ENCODE results near the gene HEXB.

The HEXB gene

DNA sequence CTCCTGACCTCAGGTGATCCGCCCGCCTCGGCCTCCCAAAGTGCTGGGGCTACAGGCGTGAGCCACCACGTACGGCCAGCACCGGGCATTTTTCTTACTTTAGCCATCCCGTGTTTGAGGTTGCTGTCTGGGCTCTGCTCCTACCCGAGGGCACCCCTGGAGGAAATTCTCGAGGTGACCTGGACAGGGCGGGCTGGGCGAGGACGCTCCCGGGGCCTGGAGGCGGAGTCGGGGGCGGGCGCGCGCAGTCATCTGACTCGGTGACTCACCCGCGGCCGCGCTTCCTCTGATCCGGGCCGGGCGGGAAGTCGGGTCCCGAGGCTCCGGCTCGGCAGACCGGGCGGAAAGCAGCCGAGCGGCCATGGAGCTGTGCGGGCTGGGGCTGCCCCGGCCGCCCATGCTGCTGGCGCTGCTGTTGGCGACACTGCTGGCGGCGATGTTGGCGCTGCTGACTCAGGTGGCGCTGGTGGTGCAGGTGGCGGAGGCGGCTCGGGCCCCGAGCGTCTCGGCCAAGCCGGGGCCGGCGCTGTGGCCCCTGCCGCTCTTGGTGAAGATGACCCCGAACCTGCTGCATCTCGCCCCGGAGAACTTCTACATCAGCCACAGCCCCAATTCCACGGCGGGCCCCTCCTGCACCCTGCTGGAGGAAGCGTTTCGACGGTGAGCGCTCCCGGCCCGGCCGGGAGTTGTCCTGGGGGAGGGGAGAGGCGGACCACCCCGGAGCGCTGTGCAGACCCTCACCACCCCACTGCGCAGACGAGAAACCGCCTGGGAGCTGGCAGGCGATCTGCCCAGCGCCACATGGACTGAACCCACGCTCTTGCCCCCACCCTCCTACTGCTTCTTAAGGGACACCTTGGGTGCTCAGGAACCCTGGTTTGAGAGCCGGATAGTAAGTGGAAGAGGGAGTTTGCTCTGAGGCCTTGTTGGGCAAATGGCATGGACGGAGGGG lies at the start of gene HEXB:
HEXB (plus strand) TSS at position 334 of the 952 bp plus-strand sequence; CDS start at position 362, 28 bp downstream.
- Mint-ChIP-seq H3K4me3 (peak within 1 kb of the TSS; percentile 84), H3K9me3 (no peaks in the 10 kb centered on the region), H3K27ac (peak within 1 kb of the TSS; percentile 83 to 93), H3K4me1 (peaks cover 15% of the 10 kb centered on the region), H3K27me3 (peaks cover 6% of the 10 kb centered on the region)
- ATAC-seq (peak; percentile 97), DNase-seq (peak; percentile 82 to 89)

DNA sequence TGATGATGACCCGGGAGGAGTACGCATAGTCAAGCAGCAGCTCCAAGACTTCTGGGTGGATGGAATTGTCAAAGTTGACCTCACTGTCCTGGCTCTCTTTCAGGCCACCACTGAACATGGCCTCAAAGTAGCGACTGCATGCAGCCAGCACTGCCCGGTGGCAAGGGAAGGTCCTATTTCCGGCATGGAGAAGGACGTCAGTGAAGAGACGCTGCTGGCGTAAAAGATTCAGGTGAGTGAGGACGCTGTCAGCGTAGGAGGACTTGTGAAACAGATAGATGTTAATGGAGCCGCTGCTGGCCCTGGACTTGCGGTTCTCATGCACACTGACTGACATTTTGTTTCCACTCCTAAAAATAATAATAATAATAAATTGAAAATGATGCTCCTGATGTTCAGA lies 48.9 kb upstream of the HEXB start:
- H3K27me3 Mint-ChIP-seq = peaks cover 63% of the 10 kb centered on the region
- H3K4me3 Mint-ChIP-seq = no peak overlapping the region
- no peaks in the 10 kb centered on the region for H3K9me3 Mint-ChIP-seq
- H3K27ac Mint-ChIP-seq = no peak overlapping the region
- DNase-seq (no peak), ATAC-seq (no peak)
- peaks cover 49% of the 10 kb centered on the region for H3K4me1 Mint-ChIP-seq

DNA sequence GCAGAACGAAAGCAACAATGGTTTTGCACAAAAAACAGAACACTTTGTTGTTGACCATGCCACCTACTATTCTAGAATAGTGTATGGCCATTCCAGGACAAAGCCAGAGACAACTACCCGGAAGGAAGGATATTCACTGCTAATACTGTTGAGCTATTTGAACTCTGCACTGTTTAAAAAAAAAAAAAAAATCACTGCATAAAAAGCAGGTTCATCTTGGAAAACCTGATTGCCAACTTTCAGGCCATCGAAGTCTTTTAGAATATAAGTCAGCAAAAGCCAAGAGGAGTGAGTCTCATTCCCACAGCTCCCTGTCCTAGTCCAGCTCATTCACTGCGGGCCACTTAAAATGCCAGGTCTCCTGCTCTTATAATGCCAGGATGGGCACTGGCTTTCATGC lies 48.5 kb upstream of the HEXB start:
- no peak for ATAC-seq
- H3K9me3 Mint-ChIP-seq = no peaks in the 10 kb centered on the region
- no peak overlapping the region for H3K4me3 Mint-ChIP-seq
- H3K27ac Mint-ChIP-seq = no peak overlapping the region
- H3K4me1 Mint-ChIP-seq = peaks cover 49% of the 10 kb centered on the region
- DNase-seq = no peak
- H3K27me3 Mint-ChIP-seq = peaks cover 67% of the 10 kb centered on the region

DNA sequence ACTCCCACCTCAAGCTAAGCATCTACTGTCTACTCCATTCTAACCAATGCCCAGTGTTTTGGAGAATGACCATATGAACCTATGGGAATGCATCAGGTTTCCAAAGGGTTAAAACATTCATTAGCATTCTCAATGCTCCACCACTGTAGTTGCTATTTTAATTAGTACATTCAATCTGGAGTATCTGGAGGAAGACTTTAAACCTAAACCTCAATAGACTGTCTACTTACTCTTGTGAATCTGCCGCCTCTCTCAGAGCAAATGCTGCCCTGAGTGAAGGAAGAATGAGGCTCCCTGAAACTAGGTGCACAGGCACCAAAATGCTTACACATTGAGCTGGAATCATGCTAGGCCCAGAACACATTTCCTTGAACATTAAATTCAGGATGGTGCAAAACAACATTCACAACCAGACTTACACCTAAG lies 46.5 kb upstream of the HEXB start:
- DNase-seq (no peak), ATAC-seq (no peak)
- Mint-ChIP-seq H3K4me1 (peaks cover 47% of the 10 kb centered on the region), H3K27me3 (peaks cover 87% of the 10 kb centered on the region), H3K9me3 (no peaks in the 10 kb centered on the region), H3K27ac (no peak overlapping the region), H3K4me3 (peak overlapping the region in 1 of 2 donors; percentile 97)

DNA sequence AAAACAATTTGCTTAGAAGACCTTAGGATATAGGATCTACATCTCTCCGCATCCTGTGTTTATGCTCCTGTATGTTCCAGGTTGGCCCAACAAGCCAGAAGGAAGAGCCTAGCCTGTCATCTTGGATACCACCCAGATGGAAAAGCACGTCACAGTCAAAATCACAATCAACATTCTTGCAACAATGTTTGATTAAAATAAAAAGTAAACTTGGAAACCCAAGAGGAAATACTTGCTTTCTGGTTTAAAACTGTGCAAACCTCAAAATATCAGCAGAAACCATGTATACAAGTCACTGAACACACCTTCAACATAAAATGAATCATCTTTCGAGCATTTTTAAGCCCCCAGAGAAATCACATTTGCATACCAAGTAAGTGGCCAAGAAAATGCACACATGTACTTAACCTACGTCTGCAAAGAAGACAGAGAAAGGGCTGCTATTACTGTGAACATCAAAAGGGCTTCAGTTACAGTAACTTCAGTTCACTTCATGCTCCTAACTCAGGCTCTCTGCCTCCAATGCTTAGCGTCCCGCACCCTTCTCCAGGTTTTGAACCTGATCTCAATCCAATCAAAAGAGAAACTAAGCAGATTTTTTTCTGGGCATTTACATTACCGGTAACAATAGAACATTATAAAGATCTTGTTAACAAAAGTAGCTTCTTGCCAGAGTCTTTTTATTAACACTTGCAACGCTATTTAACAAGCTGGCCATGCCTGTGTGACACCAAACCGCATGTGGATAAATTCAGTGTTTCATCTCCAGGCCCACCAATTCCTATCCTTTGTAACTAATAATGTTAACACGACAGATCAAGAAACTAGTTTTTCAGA lies 45.8 kb upstream of the HEXB start:
- H3K4me1 Mint-ChIP-seq = peaks cover 47% of the 10 kb centered on the region
- H3K27me3 Mint-ChIP-seq = peaks cover 93% of the 10 kb centered on the region
- peak; percentile 42 for ATAC-seq

DNA sequence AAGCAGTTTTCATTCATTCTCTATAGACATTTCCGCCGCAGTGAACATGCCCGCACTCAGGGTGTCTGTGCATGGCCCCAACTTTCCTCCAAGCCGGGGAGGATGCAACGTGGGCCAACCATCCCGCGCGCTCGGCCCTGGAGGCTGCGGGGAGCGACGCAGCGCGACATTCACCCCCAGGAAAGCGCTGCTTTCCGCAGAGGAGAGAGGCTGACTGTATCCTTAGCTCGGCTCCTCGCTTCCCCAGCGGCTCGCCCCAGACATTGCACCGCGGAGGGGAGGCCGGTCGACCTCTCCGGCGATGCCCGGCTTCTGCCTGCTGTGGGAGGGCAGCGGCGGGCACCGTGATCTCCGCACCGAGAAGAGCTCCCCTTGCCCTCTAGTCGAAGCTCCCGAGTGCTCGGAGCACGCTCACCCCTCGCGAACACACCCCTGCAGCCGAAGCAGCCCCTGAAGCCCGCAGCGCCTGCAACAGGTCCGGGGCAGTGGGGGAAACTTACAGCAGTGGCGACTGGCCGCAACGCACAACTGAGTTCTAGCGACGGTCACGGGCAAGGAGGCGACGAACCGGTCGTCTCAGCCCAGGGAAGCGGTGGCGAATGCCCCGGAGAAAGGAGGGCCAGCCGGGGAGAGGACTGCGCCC lies 45.1 kb upstream of the HEXB start:
- peak overlapping the region in 1 of 2 donors; percentile 67 for H3K27ac Mint-ChIP-seq
- peak; percentile 60 for ATAC-seq

More for the DNA sequence above, 45.8 kb upstream of the HEXB start:
- H3K4me3 Mint-ChIP-seq = peak overlapping the region; percentile 90 to 97
- DNase-seq = no peak
- H3K9me3 Mint-ChIP-seq = no peaks in the 10 kb centered on the region
- peak overlapping the region in 1 of 2 donors; percentile 27 for H3K27ac Mint-ChIP-seq

DNA sequence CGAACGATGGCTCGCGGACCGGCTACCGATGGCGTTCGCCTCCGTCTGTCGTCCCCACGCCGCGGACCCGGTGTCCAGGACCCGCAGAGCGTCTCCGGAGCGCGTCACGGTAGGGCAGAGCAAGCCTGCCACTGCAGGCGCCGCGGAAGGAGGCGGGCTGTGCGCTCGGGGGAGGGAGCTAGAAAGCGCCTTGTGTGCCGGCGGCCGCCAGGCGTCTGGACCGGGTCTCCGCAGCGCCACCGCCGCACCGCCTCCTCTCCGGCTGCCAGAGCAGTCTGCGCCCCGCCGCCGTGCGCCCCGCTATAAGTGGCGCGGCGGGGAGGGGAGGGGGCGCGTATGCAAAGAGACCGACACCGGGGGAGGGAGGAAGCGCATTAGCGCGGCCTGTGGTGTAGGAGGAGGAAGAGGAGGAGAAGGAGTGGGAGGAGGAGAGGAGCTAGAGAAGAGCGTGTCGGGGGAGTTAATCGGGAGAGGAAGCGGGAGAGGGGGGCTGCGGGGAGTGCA lies 44.5 kb upstream of the HEXB start, which contains the start of gene ENC1:
ENC1 (minus strand) TSS at position 279 of the 504 bp plus-strand sequence. CDS start 4,243 bp downstream, outside the sequence.
- H3K27ac Mint-ChIP-seq = peak within 1 kb of the TSS; percentile 52 to 67
- peaks cover 87% of the 10 kb centered on the region for H3K27me3 Mint-ChIP-seq
- no peaks in the 10 kb centered on the region for H3K9me3 Mint-ChIP-seq
- peaks cover 47% of the 10 kb centered on the region for H3K4me1 Mint-ChIP-seq
- H3K4me3 Mint-ChIP-seq = peak within 1 kb of the TSS; percentile 90 to 97
- DNase-seq (peak; percentile 73 to 79), ATAC-seq (peak; percentile 88)

More for the DNA sequence above, 45.1 kb upstream of the HEXB start:
- peak overlapping the region; percentile 90 to 97 for H3K4me3 Mint-ChIP-seq
- no peaks in the 10 kb centered on the region for H3K9me3 Mint-ChIP-seq
- peaks cover 91% of the 10 kb centered on the region for H3K27me3 Mint-ChIP-seq
- peaks cover 47% of the 10 kb centered on the region for H3K4me1 Mint-ChIP-seq
- peak in 1 of 2 donors; percentile 48 for DNase-seq

DNA sequence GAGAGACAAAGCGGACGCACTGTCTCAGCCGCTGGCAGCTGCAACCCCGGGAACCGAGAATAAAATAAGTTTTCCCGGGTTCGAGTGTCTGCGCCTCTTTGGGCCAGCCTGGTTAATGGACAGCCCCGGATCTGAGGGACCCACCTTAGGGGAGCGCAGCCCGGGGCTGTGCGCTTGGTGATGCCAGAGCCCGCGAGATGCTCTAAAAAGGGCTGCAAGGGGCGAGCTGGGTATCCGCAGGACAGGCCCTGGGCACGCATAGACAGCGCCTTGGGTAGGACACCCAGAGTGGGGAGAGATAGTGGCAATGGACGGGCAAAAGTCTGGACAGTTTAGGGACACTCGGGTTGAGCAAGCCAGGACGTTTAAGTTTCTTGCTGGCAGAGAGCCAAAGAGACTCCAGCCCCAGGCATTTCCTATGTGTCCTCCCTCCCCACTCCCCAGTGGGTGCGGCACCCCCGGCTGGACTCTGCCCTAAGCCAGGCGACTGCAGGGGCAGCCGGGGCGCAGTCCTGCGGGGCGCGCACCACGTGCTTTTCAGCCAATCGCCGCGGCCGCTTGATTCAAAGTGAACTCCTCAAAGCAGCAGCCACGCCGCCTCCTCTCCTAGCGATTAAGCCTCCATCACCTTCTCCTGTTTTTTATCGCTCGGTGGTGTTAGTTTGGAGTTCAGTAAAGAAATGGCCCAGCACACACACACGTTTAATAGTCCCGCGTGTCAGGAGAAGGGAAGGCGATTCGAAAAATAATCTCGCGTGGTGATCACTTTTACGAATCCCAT lies 43.9 kb upstream of the HEXB start:
- Mint-ChIP-seq H3K4me1 (peaks cover 47% of the 10 kb centered on the region), H3K9me3 (no peaks in the 10 kb centered on the region), H3K27ac (no peak overlapping the region), H3K4me3 (peak overlapping the region; percentile 90 to 97), H3K27me3 (peaks cover 81% of the 10 kb centered on the region)
- peak; percentile 31 to 42 for DNase-seq
- ATAC-seq = peak; percentile 49

DNA sequence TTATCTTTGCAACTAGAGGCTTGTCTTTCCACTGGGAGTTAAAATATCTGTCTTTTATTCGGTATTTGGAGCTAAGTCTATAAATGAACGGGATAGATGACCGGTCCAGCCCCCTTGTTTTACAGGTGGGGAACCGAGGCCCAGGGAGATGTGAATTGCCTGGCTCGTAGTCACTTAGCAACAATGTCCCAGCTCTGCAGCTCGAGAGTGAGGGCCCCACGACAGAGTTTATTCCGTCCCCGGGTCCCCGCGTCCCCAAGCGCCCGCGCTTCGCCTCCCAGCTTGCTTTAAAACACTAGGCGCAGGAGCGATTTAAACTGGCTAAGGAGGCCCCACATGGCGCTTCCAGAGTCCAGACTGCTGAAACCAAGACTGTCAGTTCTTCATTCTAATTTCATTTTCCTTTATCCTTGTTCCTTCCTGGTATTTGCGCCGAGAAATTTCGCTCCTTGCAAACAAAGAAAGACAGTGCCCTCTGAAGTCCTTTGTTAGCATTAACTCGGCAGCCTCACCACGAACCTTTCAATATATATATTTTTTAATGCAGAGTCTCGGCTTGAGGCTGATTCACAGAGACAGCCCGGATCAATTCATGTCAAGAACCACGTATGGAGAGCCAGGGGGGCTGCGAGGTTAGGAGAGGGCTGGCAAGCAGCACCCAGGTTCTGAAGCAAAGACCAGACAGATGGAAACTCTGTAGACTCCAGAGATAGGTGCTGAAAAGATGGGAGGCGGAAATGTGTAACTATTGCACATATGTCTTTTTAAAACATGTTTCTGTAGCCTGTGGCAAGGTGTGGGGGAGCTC lies 43.1 kb upstream of the HEXB start:
- ATAC-seq (no peak), DNase-seq (peak in 1 of 2 donors; percentile 21)
- H3K4me3 Mint-ChIP-seq = peak overlapping the region; percentile 90 to 97
- peaks cover 73% of the 10 kb centered on the region for H3K27me3 Mint-ChIP-seq
- peaks cover 47% of the 10 kb centered on the region for H3K4me1 Mint-ChIP-seq
- peak overlapping the region in 1 of 2 donors; percentile 67 for H3K27ac Mint-ChIP-seq
- H3K9me3 Mint-ChIP-seq = no peaks in the 10 kb centered on the region

DNA sequence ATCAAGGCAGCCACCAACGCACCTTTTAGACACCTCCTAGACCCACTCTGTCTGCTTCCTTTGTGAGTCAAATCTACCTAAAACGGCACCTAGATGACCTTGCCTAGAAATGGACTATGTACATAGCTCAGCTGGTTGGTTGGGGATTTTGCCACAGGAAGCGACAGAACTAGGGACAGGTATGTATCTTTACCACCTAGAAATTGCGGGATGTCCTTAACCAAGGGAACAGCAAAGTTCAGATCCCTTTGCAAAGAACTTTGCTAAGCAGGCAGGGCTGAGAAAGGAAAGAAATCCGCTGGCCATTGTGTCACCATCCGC lies 42.5 kb upstream of the HEXB start:
- H3K4me1 Mint-ChIP-seq = peaks cover 47% of the 10 kb centered on the region
- DNase-seq (no peak), ATAC-seq (no peak)
- H3K27me3 Mint-ChIP-seq = peaks cover 67% of the 10 kb centered on the region
- no peak overlapping the region for H3K4me3 Mint-ChIP-seq
- H3K9me3 Mint-ChIP-seq = no peaks in the 10 kb centered on the region
- H3K27ac Mint-ChIP-seq = no peak overlapping the region

DNA sequence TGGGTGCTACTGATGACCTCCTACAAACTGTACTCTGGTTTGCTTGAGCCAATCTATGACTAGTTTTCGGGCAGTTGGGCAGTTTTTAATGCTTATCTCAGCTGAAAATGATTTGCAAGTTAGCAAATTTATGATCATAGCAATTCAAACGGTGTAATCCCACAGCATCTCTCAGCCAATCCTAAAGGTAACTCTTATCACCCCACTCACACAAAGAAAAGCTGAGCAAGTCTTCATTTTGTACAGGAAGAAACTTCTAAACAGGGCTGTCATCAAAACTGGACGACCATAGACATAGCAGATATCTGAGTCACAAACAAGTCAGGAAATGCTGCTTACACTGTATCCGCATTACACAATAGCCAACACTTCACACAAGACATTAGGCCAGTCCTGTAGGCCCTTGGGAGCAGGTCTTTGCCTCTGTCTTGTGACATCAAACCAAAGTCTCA lies 41.9 kb upstream of the HEXB start:
- Mint-ChIP-seq H3K4me1 (peaks cover 43% of the 10 kb centered on the region), H3K27me3 (peaks cover 61% of the 10 kb centered on the region), H3K9me3 (no peaks in the 10 kb centered on the region), H3K27ac (no peak overlapping the region), H3K4me3 (no peak overlapping the region)
- ATAC-seq (no peak), DNase-seq (no peak)

DNA sequence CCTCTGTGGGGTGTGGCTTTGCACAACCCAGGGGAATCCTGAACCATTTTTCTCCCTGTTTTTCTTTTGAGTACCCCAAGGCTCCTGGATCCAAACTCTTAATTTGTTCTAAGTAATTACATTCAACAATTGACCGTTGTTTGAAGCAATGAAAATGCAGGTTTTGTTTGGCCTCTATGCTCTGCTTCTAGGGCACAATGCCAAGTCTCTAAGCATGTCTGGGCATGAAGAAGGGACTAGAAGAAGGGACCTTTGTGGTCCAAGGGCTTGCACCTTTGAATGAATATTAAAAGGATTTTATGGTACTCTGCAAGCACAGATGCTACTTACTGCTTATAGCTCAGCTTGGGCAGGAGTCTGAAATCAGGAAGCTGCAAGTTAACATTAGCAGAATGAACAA lies 37.9 kb upstream of the HEXB start:
- no peak for DNase-seq
- no peaks in the 10 kb centered on the region for H3K9me3 Mint-ChIP-seq
- H3K27me3 Mint-ChIP-seq = peaks cover 23% of the 10 kb centered on the region
- H3K4me1 Mint-ChIP-seq = peaks cover 4% of the 10 kb centered on the region
- ATAC-seq = no peak
- H3K27ac Mint-ChIP-seq = no peak overlapping the region
- H3K4me3 Mint-ChIP-seq = no peak overlapping the region

DNA sequence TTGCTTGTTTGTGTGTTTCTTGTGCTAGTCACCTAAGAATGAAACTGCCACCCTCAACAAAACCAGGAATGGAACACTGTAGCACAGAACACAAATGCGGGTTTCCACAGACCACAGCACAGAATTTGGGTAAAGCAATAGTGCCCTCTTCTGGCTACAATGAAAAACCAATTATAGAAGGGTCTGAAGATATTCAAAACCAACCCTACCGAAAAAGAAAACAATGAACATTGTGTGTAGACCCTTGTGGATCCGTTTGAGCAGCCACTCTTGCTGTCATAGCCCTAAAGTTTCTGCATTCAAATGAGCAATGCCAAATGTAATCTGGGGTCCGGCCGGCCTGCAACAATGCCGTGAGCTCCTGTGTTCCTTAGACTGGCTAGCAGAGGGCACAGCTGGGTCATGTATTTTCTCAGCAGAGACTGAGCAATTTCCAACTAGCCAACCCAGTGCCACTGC lies 36.2 kb upstream of the HEXB start:
- Mint-ChIP-seq H3K4me3 (no peak overlapping the region), H3K27ac (no peak overlapping the region), H3K9me3 (no peaks in the 10 kb centered on the region), H3K27me3 (peaks cover 5% of the 10 kb centered on the region), H3K4me1 (no peaks in the 10 kb centered on the region)
- peak; percentile 91 for ATAC-seq
- DNase-seq = peak; percentile 28 to 44
